Prostate gland (tissue), 2 donors: ENCODE results near the gene IRF7. TPM values are rescaled to one million over a fixed set of nuclear protein-coding genes. Genes with fewer than 3 reads are reported as not detected.

Experiments used
- DNase-seq: peaks from one replicate; pipeline ENCODE4 v3.0.0-alpha.2; 2019; ENCODE audit warnings: low spot score
- H3K27ac ChIP-seq, 2 donors: fragments of 200-600 bp; sonication (generic); 2 replicates each; pipeline ENCODE4 v1.5.1; 2017 to 2019
- H3K27me3 ChIP-seq: fragments of 200-600 bp; sonication (generic); replicated peaks from 2 replicates; pipeline ENCODE4 v1.5.1; 2019; ENCODE audit not compliant: insufficient read depth
- H3K36me3 ChIP-seq, 2 donors: fragments of 200-600 bp; sonication (generic); 1 replicate in 1 of 2; 2 replicates in 1 of 2; pipeline versions ENCODE4 v1.5.1 to v1.8.1; 2017 to 2019
- H3K4me1 ChIP-seq: fragments of 200-600 bp; sonication (generic); replicated peaks from 2 replicates; pipeline ENCODE4 v1.5.1; 2019
- H3K4me3 ChIP-seq, 2 donors: fragments of 200-600 bp; sonication (generic); 2 replicates each; pipeline ENCODE4 v1.5.1; 2017 to 2019
- H3K9me3 ChIP-seq: fragments of 200-600 bp; sonication (generic); 2 replicates; pipeline ENCODE4 v1.5.1; 2017
- CTCF ChIP-seq, 4 experiments: fragments of 200-600 bp in 2 of 4; fragments of 450-650 bp in 2 of 4; sonication (generic) in 2 of 4; IDR thresholded peaks; 1 replicate in 3 of 4; 2 replicates in 1 of 4; pipeline ENCODE4 v1.5.1; 2016 to 2019; ENCODE audit warnings: antibody characterized with exemption in 4 of 4, mild to moderate bottlenecking in 2 of 4, moderate library complexity in 2 of 4
- POLR2A ChIP-seq: fragments of 450-650 bp; IDR thresholded peaks from one replicate; pipeline ENCODE4 v1.6.1; 2016; ENCODE audit warnings: antibody characterized with exemption, mild to moderate bottlenecking
- POLR2AphosphoS5 ChIP-seq: sonication (generic); formaldehyde crosslinking; IDR thresholded peaks from one replicate; pipeline ENCODE4 v1.6.1; 2017; ENCODE audit warnings: antibody characterized with exemption
- WGBS: methylation state at CpG from one replicate; pipeline ENCODE4 v1.1.5; 2018; 5-methylcytosine and 5-hydroxymethylcytosine counted together
- intact Hi-C: fragments of 100-400 bp; cut with DNase I; formaldehyde crosslinking; loops from one replicate; pipeline ENCODE4 v1.14.2; 2022
- total RNA-seq, 2 donors: library from RNA; depleted of rRNA; stranded (reverse); fragments of >200 nt; gene quantifications; one replicate each; pipeline ENCODE4 v1.1.0, GENCODE V29; 2016

IRF7 gene
- total RNA-seq, 2 donors from 2014 or later = 34.7 to 39.8 TPM

- Histone ChIP-seq H3K9me3 (no peaks in the 10 kb centered on the region), H3K4me3 (no peak overlapping the region), H3K4me1 (peaks cover 15% of the 10 kb centered on the region), H3K36me3 (no peaks in the 10 kb centered on the region), H3K27me3 (no peaks in the 10 kb centered on the region), H3K27ac (no peak overlapping the region)
- WGBS = 95% methylated on average over 21 of the region's 25 CpGs
- intact Hi-C loops = no loop called here
- TF ChIP-seq CTCF (IDR thresholded peaks at IDR 0.05) = no peak
- no peak for DNase-seq
Measured at GRCh38 chr11:617912-618682, 2.3 kb upstream of the IRF7 start.

- no peaks in the 10 kb centered on the region for H3K9me3 ChIP-seq
- intact Hi-C loops = no loop called here
- no peak overlapping the region for H3K4me3 ChIP-seq
- no peak overlapping the region for H3K27ac ChIP-seq
- TF ChIP-seq CTCF (IDR thresholded peaks at IDR 0.05) (no peak), POLR2A (no peak), POLR2AphosphoS5 (no peak)
- DNase-seq = no peak
- 94% methylated on average over 39 of the region's 57 CpGs for WGBS
- no peaks in the 10 kb centered on the region for H3K36me3 ChIP-seq
- no peaks in the 10 kb centered on the region for H3K27me3 ChIP-seq
- peaks cover 15% of the 10 kb centered on the region for H3K4me1 ChIP-seq
Measured at GRCh38 chr11:617199-617911, 1.6 kb upstream of the IRF7 start.

- Histone ChIP-seq H3K4me3 (peak overlapping the region in 1 of 2 donors; percentile 63), H3K9me3 (no peaks in the 10 kb centered on the region), H3K4me1 (peaks cover 15% of the 10 kb centered on the region), H3K27ac (peak overlapping the region in 1 of 2 donors; percentile 91), H3K36me3 (no peaks in the 10 kb centered on the region), H3K27me3 (no peaks in the 10 kb centered on the region)
- intact Hi-C loops = no loop called here
- 88% methylated on average over 39 of the region's 39 CpGs for WGBS
- TF ChIP-seq POLR2A (no peak), POLR2AphosphoS5 (no peak), CTCF (IDR thresholded peaks at IDR 0.05) (no peak)
- DNase-seq = no peak
Measured at GRCh38 chr11:616320-617198, 809 bp upstream of the IRF7 start.

- Histone ChIP-seq H3K9me3 (no peaks in the 10 kb centered on the region), H3K36me3 (peaks cover 11 to 14% of the 10 kb centered on the region in 2 donors), H3K27me3 (no peaks in the 10 kb centered on the region), H3K4me1 (peaks cover 15% of the 10 kb centered on the region), H3K27ac (peak overlapping the region; percentile 86 to 91), H3K4me3 (peak overlapping the region; percentile 50 to 63)
- no peak for TF ChIP-seq POLR2AphosphoS5
- no peak for TF ChIP-seq CTCF (IDR thresholded peaks at IDR 0.05)
- no peak for TF ChIP-seq POLR2A
- 48% methylated on average over 65 of the region's 68 CpGs for WGBS
- DNase-seq = peak; percentile 49
- intact Hi-C loops = no loop called here
Measured at GRCh38 chr11:614623-615503, 887 bp downstream of the IRF7 start.
